Trophoblast cell (in vitro differentiated cells and primary cell): Measurements from ENCODE around the gene S1PR5.
"Not testable (repeated sequence)": the region's sequence is repeated elsewhere in the genome, so short reads cannot be mapped to it uniquely, and the experiment has no call there.

Experiments used
- DNase-seq, 2 donors: peaks; one replicate each; pipeline ENCODE4 v3.0.0-alpha.2; 2016
- H2AFZ ChIP-seq: 2 replicates; pipeline ENCODE4 v1.6.1; 2013; ENCODE audit warnings: low read length, moderate library complexity, mild to moderate bottlenecking; ENCODE audit not compliant: insufficient read depth, poor library complexity
- H2AK5ac ChIP-seq: 2 replicates; pipeline ENCODE4 v1.6.1; 2013; ENCODE audit warnings: mild to moderate bottlenecking, low read length
- H2BK120ac ChIP-seq: 2 replicates; pipeline ENCODE4 v1.6.1; 2013; ENCODE audit warnings: low read length, mild to moderate bottlenecking, moderate library complexity; ENCODE audit not compliant: insufficient read depth, poor library complexity
- H2BK12ac ChIP-seq: 2 replicates; pipeline ENCODE4 v1.6.1; 2013; ENCODE audit warnings: mild to moderate bottlenecking, low read length, moderate library complexity
- H2BK5ac ChIP-seq: 2 replicates; pipeline ENCODE4 v1.6.1; 2013; ENCODE audit warnings: low read length, low read depth, moderate library complexity, mild to moderate bottlenecking; ENCODE audit not compliant: poor library complexity
- H3K14ac ChIP-seq: 2 replicates; pipeline ENCODE4 v1.6.1; 2013; ENCODE audit warnings: mild to moderate bottlenecking, low read length
- H3K18ac ChIP-seq: 2 replicates; pipeline ENCODE4 v1.6.1; 2013; ENCODE audit warnings: mild to moderate bottlenecking, low read length
- H3K23ac ChIP-seq: 2 replicates; pipeline ENCODE4 v1.6.1; 2013; ENCODE audit warnings: low read length
- H3K27ac ChIP-seq: 2 replicates; pipeline ENCODE4 v1.5.1; 2013; ENCODE audit warnings: low read depth, mild to moderate bottlenecking, inconsistent platforms, low read length, moderate library complexity
- H3K27me3 ChIP-seq: 2 replicates; pipeline ENCODE4 v1.6.1; 2013; ENCODE audit warnings: inconsistent platforms, mild to moderate bottlenecking, low read length, moderate library complexity; ENCODE audit not compliant: insufficient read depth
- H3K36me3 ChIP-seq, 2 experiments: 1 replicate in 1 of 2; 2 replicates in 1 of 2; pipeline ENCODE4 v1.6.1; 2013; ENCODE audit warnings: low read length in 2 of 2, mild to moderate bottlenecking in 2 of 2, moderate library complexity in 1 of 2; ENCODE audit not compliant: insufficient read depth in 2 of 2, control insufficient read depth in 1 of 2
- H3K4ac ChIP-seq: 2 replicates; pipeline ENCODE4 v1.6.1; 2013; ENCODE audit warnings: low read depth, mild to moderate bottlenecking, low read length, moderate library complexity
- H3K4me1 ChIP-seq, 2 experiments: 1 replicate in 1 of 2; 2 replicates in 1 of 2; pipeline ENCODE4 v1.6.1; 2013; ENCODE audit warnings: low read length in 2 of 2, mild to moderate bottlenecking in 2 of 2, moderate library complexity in 1 of 2; ENCODE audit not compliant: insufficient read depth in 2 of 2, control insufficient read depth in 1 of 2
- H3K4me2 ChIP-seq: 2 replicates; pipeline ENCODE4 v1.6.1; 2013; ENCODE audit warnings: inconsistent platforms, mild to moderate bottlenecking, low read length, moderate library complexity
- H3K4me3 ChIP-seq: 2 replicates; pipeline ENCODE4 v1.5.1; 2013; ENCODE audit warnings: mild to moderate bottlenecking, low read depth, low read length, inconsistent platforms
- H3K79me1 ChIP-seq: one replicate; pipeline ENCODE4 v1.6.1; 2013; ENCODE audit warnings: low read length
- H3K79me2 ChIP-seq: 2 replicates; pipeline ENCODE4 v1.6.1; 2013; ENCODE audit warnings: low read length, mild to moderate bottlenecking; ENCODE audit not compliant: control insufficient read depth, insufficient read depth, poor library complexity
- H3K9ac ChIP-seq: 2 replicates; pipeline ENCODE4 v1.6.1; 2013; ENCODE audit warnings: mild to moderate bottlenecking, low read length
- H3K9me3 ChIP-seq: 2 replicates; pipeline ENCODE4 v1.6.1; 2013; ENCODE audit warnings: low read depth, mild to moderate bottlenecking, control low read depth, inconsistent platforms, low read length; ENCODE audit not compliant: insufficient read depth
- H4K12ac ChIP-seq: 2 replicates; pipeline ENCODE4 v1.6.1; 2013; ENCODE audit warnings: low read depth, mild to moderate bottlenecking, low read length, moderate library complexity
- H4K8ac ChIP-seq: 2 replicates; pipeline ENCODE4 v1.6.1; 2013; ENCODE audit warnings: low read depth, mild to moderate bottlenecking, low read length, moderate library complexity
- H4K91ac ChIP-seq: one replicate; pipeline ENCODE4 v1.6.1; 2013; ENCODE audit warnings: low read depth, mild to moderate bottlenecking, low read length, moderate library complexity
- WGBS: extraction: QIAGEN DNeasy Blood & Tissue Kit; methylation state at CpG from one replicate; pipeline ENCODE4 v1.1.7; 2013; ENCODE audit warnings: missing lambda C conversion rate; ENCODE audit not compliant: insufficient read length, insufficient coverage; ENCODE audit errors: extremely low coverage; 5-methylcytosine and 5-hydroxymethylcytosine counted together

Gene S1PR5

GRCh38 chr19:10552510-10553053 is 35.3 kb upstream of the S1PR5 start:
- Histone ChIP-seq H3K9me3 (peaks cover 5% of the 10 kb centered on the region), H3K79me1 (no peaks in the 10 kb centered on the region), H3K4ac (no peak overlapping the region), H3K27me3 (no peaks in the 10 kb centered on the region), H3K18ac (no peak overlapping the region), H2AFZ (no peak overlapping the region), H3K79me2 (no peaks in the 10 kb centered on the region), H3K27ac (no peak overlapping the region), H4K8ac (no peak overlapping the region), H2AK5ac (no peak overlapping the region), H3K4me3 (no peak overlapping the region), H2BK120ac (no peak overlapping the region), H3K36me3 (peaks cover 48 to 61% of the 10 kb centered on the region in 2 experiments), H3K14ac (no peak overlapping the region), H2BK12ac (no peak overlapping the region), H3K23ac (no peak overlapping the region), H4K91ac (no peak overlapping the region), H3K4me2 (no peak overlapping the region), H3K4me1 (no peaks in the 10 kb centered on the region), H4K12ac (no peak overlapping the region), H3K9ac (no peak overlapping the region), H2BK5ac (no peak overlapping the region)
- no peak for DNase-seq
- no CpG with 5 or more reads among the region's 12 CpGs for WGBS

DNA sequence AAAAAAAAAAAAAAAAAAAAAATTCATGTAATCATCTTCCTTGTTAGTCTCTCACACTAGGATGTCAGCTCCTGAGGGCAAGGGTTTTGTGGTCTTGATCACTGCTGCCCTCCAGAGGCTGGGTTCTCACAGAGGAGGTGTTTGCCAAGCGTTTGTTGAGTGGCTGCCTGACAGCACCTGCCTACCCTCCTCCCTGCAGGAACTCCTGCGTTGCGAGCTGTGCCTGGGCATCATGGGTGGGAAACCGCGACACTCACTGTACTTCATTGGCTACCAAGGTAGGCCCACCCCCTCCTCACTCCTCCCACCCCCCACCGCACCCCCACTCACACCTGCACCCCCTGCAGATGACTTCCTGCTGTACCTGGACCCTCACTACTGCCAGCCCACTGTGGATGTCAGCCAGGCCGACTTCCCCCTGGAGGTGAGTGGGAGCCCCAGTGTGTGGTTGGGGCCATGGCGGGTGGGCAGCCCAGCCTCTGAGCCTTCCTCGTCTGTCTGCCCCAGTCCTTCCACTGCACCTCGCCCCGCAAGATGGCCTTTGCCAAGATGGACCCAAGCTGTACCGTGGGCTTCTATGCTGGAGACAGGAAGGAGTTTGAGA is 34.6 kb upstream of the S1PR5 start:
- no peaks in the 10 kb centered on the region for H3K4me1 ChIP-seq
- no peak overlapping the region for H3K4me2 ChIP-seq
- H3K27me3 ChIP-seq = no peaks in the 10 kb centered on the region
- no peak overlapping the region for H3K27ac ChIP-seq
- no peak overlapping the region for H2BK12ac ChIP-seq
- no peak overlapping the region for H2BK5ac ChIP-seq
- no CpG with 5 or more reads among the region's 12 CpGs for WGBS
- H3K9ac ChIP-seq = no peak overlapping the region
- H4K91ac ChIP-seq = no peak overlapping the region
- no peak overlapping the region for H4K12ac ChIP-seq
- H3K4me3 ChIP-seq = no peak overlapping the region
- H3K23ac ChIP-seq = no peak overlapping the region
- H3K79me1 ChIP-seq = no peaks in the 10 kb centered on the region
- H2AK5ac ChIP-seq = no peak overlapping the region
- no peak overlapping the region for H3K4ac ChIP-seq
- H3K36me3 ChIP-seq = peaks cover 49 to 63% of the 10 kb centered on the region in 2 experiments
- H3K14ac ChIP-seq = no peak overlapping the region
- no peak overlapping the region for H3K18ac ChIP-seq
- peak; percentile 84 to 89 for DNase-seq
- H3K79me2 ChIP-seq = no peaks in the 10 kb centered on the region
- H3K9me3 ChIP-seq = peaks cover 3% of the 10 kb centered on the region
- no peak overlapping the region for H2AFZ ChIP-seq
- no peak overlapping the region for H4K8ac ChIP-seq
- H2BK120ac ChIP-seq = no peak overlapping the region

GRCh38 chr19:10551006-10551405 is 33.8 kb upstream of the S1PR5 start:
- H2AFZ ChIP-seq, H3K27ac ChIP-seq, H3K18ac ChIP-seq, H4K91ac ChIP-seq, H3K79me1 ChIP-seq, H3K4ac ChIP-seq, H4K12ac ChIP-seq, H3K4me3 ChIP-seq, H3K4me1 ChIP-seq, H2BK5ac ChIP-seq, H2AK5ac ChIP-seq, H3K14ac ChIP-seq, H3K23ac ChIP-seq, H3K4me2 ChIP-seq, DNase-seq, H3K27me3 ChIP-seq, H3K9me3 ChIP-seq, H4K8ac ChIP-seq, H3K9ac ChIP-seq, H2BK12ac ChIP-seq, H3K79me2 ChIP-seq, H2BK120ac ChIP-seq: not testable (repeated sequence)
- H3K36me3 ChIP-seq = peaks cover 49 to 63% of the 10 kb centered on the region in 2 experiments
- WGBS = no CpG with 5 or more reads among the region's 9 CpGs

- H2AK5ac ChIP-seq = no peak overlapping the region
- no peak overlapping the region for H4K12ac ChIP-seq
- H3K4ac ChIP-seq = no peak overlapping the region
- H3K4me2 ChIP-seq = no peak overlapping the region
- H3K4me1 ChIP-seq = no peaks in the 10 kb centered on the region
- no peak overlapping the region for H2BK120ac ChIP-seq
- H3K23ac ChIP-seq = no peak overlapping the region
- no peak overlapping the region for H2BK12ac ChIP-seq
- H3K27me3 ChIP-seq = no peaks in the 10 kb centered on the region
- WGBS = no CpG with 5 or more reads among the region's 6 CpGs
- H3K9ac ChIP-seq = no peak overlapping the region
- H3K36me3 ChIP-seq = peaks cover 44 to 57% of the 10 kb centered on the region in 2 experiments
- H3K9me3 ChIP-seq = peaks cover 3% of the 10 kb centered on the region
- H2AFZ ChIP-seq = no peak overlapping the region
- H3K14ac ChIP-seq = no peak overlapping the region
- no peaks in the 10 kb centered on the region for H3K79me1 ChIP-seq
- H3K4me3 ChIP-seq = no peak overlapping the region
- no peak overlapping the region for H4K91ac ChIP-seq
- H2BK5ac ChIP-seq = no peak overlapping the region
- DNase-seq = no peak
- no peaks in the 10 kb centered on the region for H3K79me2 ChIP-seq
- no peak overlapping the region for H4K8ac ChIP-seq
- H3K18ac ChIP-seq = no peak overlapping the region
- no peak overlapping the region for H3K27ac ChIP-seq
Observed at GRCh38 chr19:10550336-10550735, 33.1 kb upstream of the S1PR5 start.
